K562 (cell line): ENCODE data around the gene MEFV. TPM values are rescaled to one million over a fixed set of nuclear protein-coding genes. Genes with fewer than 3 reads are reported as not detected.

ENCODE experiments used
- HSF4 ChIP-seq: fragments of 250-450 bp; sonication (Bioruptor Pico); IDR thresholded peaks from 2 replicates; pipeline ENCODE4 v2.1.2; 2022; ENCODE audit warnings: mild to moderate bottlenecking, moderate library complexity, borderline replicate concordance
- KLF6 ChIP-seq: fragments of 250-450 bp; sonication (Bioruptor Pico); IDR thresholded peaks from 2 replicates; pipeline ENCODE4 v1.4.0; 2020; ENCODE audit warnings: mild to moderate bottlenecking, moderate library complexity, borderline replicate concordance
- NFE2 ChIP-seq: IDR thresholded peaks from 2 replicates; pipeline ENCODE4 v1.6.1; 2014; ENCODE audit warnings: antibody characterized with exemption, low read depth
- PTTG1 ChIP-seq: fragments of 450-650 bp; IDR thresholded peaks from 2 replicates; pipeline ENCODE4 v1.6.1; 2016; ENCODE audit warnings: low read depth, mild to moderate bottlenecking, missing genetic modification characterization, missing compliant biosample characterization
- SIN3B ChIP-seq: fragments of 450-650 bp; IDR thresholded peaks from 2 replicates; pipeline ENCODE4 v1.6.1; 2017; ENCODE audit warnings: low read depth, mild to moderate bottlenecking, moderate library complexity
- USF1 ChIP-seq: sonication (generic); formaldehyde crosslinking; IDR thresholded peaks from 2 replicates; pipeline ENCODE4 v1.9.0; 2022; ENCODE audit warnings: mild to moderate bottlenecking, missing genetic modification reagents
- polyA plus RNA-seq, 8 experiments: library from polyadenylated mRNA; depleted of rRNA in 4 of 8; stranded (reverse) in 5 of 8; unstranded in 3 of 8; fragments of >200 nt; fragmentation: Nextera tagmentation in 2 of 8; fragmentation: Illumina TruSeq in 1 of 8; extraction: Ambion mirVana in 2 of 8; extraction: Trizol in 1 of 8; gene quantifications; 2 replicates each; pipeline versions ENCODE4 v1.2.1 to v1.2.3, GENCODE V29; 2011 to 2014; ENCODE audit warnings: inconsistent platforms in 1 of 8, missing spikeins in 1 of 8
- total RNA-seq, 7 experiments: library from RNA; depleted of rRNA in 6 of 7; stranded (reverse); fragments of >200 nt in 6 of 7; fragmentation: Illumina TruSeq in 2 of 7; extraction: Trizol in 2 of 7; gene quantifications; 2 replicates each; pipeline versions ENCODE4 v1.2.1 to v1.2.3, GENCODE V29; 2011 to 2021; ENCODE audit warnings: low replicate concordance in 1 of 7
- TF ChIP-seq, protein P1 (sequence below): fragments of 450-650 bp; IDR thresholded peaks from 2 replicates; pipeline ENCODE4 v1.6.1; 2016; ENCODE audit warnings: mild to moderate bottlenecking, moderate library complexity
- TF ChIP-seq, protein P2 (sequence below): sonication (generic); formaldehyde crosslinking; IDR thresholded peaks from 2 replicates; pipeline ENCODE4 v1.8.0; 2022; ENCODE audit warnings: missing genetic modification reagents, mild to moderate bottlenecking, moderate library complexity, borderline replicate concordance
- TF ChIP-seq, protein P3 (sequence below): fragments of 200-800 bp; sonication (Bioruptor generic); IDR thresholded peaks from 2 replicates; pipeline ENCODE4 v1.6.1; 2017; ENCODE audit warnings: missing genetic modification characterization, missing compliant biosample characterization

The MEFV gene
- total and polyA plus RNA-seq, 9 of the 15 experiments (the other 6 are each of a cell fraction or from before 2014, with no cell fraction given): 0.14 TPM; not detected in 8

- TF ChIP-seq, protein P1, sequence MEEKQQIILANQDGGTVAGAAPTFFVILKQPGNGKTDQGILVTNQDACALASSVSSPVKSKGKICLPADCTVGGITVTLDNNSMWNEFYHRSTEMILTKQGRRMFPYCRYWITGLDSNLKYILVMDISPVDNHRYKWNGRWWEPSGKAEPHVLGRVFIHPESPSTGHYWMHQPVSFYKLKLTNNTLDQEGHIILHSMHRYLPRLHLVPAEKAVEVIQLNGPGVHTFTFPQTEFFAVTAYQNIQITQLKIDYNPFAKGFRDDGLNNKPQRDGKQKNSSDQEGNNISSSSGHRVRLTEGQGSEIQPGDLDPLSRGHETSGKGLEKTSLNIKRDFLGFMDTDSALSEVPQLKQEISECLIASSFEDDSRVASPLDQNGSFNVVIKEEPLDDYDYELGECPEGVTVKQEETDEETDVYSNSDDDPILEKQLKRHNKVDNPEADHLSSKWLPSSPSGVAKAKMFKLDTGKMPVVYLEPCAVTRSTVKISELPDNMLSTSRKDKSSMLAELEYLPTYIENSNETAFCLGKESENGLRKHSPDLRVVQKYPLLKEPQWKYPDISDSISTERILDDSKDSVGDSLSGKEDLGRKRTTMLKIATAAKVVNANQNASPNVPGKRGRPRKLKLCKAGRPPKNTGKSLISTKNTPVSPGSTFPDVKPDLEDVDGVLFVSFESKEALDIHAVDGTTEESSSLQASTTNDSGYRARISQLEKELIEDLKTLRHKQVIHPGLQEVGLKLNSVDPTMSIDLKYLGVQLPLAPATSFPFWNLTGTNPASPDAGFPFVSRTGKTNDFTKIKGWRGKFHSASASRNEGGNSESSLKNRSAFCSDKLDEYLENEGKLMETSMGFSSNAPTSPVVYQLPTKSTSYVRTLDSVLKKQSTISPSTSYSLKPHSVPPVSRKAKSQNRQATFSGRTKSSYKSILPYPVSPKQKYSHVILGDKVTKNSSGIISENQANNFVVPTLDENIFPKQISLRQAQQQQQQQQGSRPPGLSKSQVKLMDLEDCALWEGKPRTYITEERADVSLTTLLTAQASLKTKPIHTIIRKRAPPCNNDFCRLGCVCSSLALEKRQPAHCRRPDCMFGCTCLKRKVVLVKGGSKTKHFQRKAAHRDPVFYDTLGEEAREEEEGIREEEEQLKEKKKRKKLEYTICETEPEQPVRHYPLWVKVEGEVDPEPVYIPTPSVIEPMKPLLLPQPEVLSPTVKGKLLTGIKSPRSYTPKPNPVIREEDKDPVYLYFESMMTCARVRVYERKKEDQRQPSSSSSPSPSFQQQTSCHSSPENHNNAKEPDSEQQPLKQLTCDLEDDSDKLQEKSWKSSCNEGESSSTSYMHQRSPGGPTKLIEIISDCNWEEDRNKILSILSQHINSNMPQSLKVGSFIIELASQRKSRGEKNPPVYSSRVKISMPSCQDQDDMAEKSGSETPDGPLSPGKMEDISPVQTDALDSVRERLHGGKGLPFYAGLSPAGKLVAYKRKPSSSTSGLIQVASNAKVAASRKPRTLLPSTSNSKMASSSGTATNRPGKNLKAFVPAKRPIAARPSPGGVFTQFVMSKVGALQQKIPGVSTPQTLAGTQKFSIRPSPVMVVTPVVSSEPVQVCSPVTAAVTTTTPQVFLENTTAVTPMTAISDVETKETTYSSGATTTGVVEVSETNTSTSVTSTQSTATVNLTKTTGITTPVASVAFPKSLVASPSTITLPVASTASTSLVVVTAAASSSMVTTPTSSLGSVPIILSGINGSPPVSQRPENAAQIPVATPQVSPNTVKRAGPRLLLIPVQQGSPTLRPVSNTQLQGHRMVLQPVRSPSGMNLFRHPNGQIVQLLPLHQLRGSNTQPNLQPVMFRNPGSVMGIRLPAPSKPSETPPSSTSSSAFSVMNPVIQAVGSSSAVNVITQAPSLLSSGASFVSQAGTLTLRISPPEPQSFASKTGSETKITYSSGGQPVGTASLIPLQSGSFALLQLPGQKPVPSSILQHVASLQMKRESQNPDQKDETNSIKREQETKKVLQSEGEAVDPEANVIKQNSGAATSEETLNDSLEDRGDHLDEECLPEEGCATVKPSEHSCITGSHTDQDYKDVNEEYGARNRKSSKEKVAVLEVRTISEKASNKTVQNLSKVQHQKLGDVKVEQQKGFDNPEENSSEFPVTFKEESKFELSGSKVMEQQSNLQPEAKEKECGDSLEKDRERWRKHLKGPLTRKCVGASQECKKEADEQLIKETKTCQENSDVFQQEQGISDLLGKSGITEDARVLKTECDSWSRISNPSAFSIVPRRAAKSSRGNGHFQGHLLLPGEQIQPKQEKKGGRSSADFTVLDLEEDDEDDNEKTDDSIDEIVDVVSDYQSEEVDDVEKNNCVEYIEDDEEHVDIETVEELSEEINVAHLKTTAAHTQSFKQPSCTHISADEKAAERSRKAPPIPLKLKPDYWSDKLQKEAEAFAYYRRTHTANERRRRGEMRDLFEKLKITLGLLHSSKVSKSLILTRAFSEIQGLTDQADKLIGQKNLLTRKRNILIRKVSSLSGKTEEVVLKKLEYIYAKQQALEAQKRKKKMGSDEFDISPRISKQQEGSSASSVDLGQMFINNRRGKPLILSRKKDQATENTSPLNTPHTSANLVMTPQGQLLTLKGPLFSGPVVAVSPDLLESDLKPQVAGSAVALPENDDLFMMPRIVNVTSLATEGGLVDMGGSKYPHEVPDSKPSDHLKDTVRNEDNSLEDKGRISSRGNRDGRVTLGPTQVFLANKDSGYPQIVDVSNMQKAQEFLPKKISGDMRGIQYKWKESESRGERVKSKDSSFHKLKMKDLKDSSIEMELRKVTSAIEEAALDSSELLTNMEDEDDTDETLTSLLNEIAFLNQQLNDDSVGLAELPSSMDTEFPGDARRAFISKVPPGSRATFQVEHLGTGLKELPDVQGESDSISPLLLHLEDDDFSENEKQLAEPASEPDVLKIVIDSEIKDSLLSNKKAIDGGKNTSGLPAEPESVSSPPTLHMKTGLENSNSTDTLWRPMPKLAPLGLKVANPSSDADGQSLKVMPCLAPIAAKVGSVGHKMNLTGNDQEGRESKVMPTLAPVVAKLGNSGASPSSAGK: peak; percentile 100
- TF ChIP-seq SIN3B (no peak; the same call in 1 of the 2 replicates), NFE2 (no peak), KLF6 (peak; percentile 43; the same call in 1 of the 2 replicates), USF1 (CRISPR knock-in tag) (peak; percentile 72), PTTG1 (tag) (no peak), HSF4 (CRISPR knock-in tag) (no peak)
- TF ChIP-seq, protein P2, sequence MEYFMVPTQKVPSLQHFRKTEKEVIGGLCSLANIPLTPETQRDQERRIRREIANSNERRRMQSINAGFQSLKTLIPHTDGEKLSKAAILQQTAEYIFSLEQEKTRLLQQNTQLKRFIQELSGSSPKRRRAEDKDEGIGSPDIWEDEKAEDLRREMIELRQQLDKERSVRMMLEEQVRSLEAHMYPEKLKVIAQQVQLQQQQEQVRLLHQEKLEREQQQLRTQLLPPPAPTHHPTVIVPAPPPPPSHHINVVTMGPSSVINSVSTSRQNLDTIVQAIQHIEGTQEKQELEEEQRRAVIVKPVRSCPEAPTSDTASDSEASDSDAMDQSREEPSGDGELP (CRISPR knock-in tag): peak; percentile 69; the same call in 1 of the 2 replicates
- TF ChIP-seq, protein P3, sequence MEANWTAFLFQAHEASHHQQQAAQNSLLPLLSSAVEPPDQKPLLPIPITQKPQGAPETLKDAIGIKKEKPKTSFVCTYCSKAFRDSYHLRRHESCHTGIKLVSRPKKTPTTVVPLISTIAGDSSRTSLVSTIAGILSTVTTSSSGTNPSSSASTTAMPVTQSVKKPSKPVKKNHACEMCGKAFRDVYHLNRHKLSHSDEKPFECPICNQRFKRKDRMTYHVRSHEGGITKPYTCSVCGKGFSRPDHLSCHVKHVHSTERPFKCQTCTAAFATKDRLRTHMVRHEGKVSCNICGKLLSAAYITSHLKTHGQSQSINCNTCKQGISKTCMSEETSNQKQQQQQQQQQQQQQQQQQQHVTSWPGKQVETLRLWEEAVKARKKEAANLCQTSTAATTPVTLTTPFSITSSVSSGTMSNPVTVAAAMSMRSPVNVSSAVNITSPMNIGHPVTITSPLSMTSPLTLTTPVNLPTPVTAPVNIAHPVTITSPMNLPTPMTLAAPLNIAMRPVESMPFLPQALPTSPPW (CRISPR knock-in tag): peak; percentile 83
Measured at GRCh38 chr16:3264137-3265036, 8.0 kb upstream of the MEFV start (continued).
